ENCODE results near the gene CSRNP3. TPM values are rescaled to one million over a fixed set of nuclear protein-coding genes. Genes with fewer than 3 reads are reported as not detected.

The CSRNP3 gene
- total and polyA plus RNA-seq, 9 donors, result 5.9 to 15.6 (median 12.4) TPM

GRCh38 chr2:165466386-165466785, 3.1 kb upstream of the CSRNP3 start:
- no CpG with 5 or more reads among the region's 2 CpGs for WGBS (ENCODE audit: insufficient coverage)
- no peaks in the 10 kb centered on the region for H3K36me3 ChIP-seq (ENCODE audit: control insufficient read depth, insufficient read depth, low read length)
- H3K27me3 ChIP-seq (ENCODE audit: control insufficient read depth, insufficient read depth, low read length), result no peaks in the 10 kb centered on the region
- H3K4me3 ChIP-seq (ENCODE audit: low read length), result no peak overlapping the region
- no peak for DNase-seq
- no peaks in the 10 kb centered on the region for H3K9me3 ChIP-seq (replicated peaks; ENCODE audit: control insufficient read depth, low read depth, low read length)
- no peak overlapping the region for H3K27ac ChIP-seq (ENCODE audit: low read length)
- H3K4me1 ChIP-seq (ENCODE audit: control insufficient read depth, insufficient read depth, low read length), result no peaks in the 10 kb centered on the region

GRCh38 chr2:165467921-165468320, 1.6 kb upstream of the CSRNP3 start:
- no peaks in the 10 kb centered on the region for H3K27me3 ChIP-seq (ENCODE audit: control insufficient read depth, insufficient read depth, low read length)
- no peak overlapping the region for H3K4me3 ChIP-seq (ENCODE audit: low read length)
- no peak overlapping the region for H3K27ac ChIP-seq (ENCODE audit: low read length)
- H3K4me1 ChIP-seq (ENCODE audit: control insufficient read depth, insufficient read depth, low read length), result no peaks in the 10 kb centered on the region
- 90% methylated on average over 2 of the region's 3 CpGs for WGBS (ENCODE audit: insufficient coverage)
- no peak for DNase-seq
- no peaks in the 10 kb centered on the region for H3K9me3 ChIP-seq (replicated peaks; ENCODE audit: control insufficient read depth, low read depth, low read length)
- H3K36me3 ChIP-seq (ENCODE audit: control insufficient read depth, insufficient read depth, low read length), result no peaks in the 10 kb centered on the region

- H3K4me3 ChIP-seq (ENCODE audit: low read length), result peak overlapping the region; percentile 57
- H3K36me3 ChIP-seq (ENCODE audit: control insufficient read depth, insufficient read depth, low read length), result no peaks in the 10 kb centered on the region
- H3K4me1 ChIP-seq (ENCODE audit: control insufficient read depth, insufficient read depth, low read length), result no peaks in the 10 kb centered on the region
- no peaks in the 10 kb centered on the region for H3K27me3 ChIP-seq (ENCODE audit: control insufficient read depth, insufficient read depth, low read length)
- DNase-seq, result no peak
- H3K9me3 ChIP-seq (replicated peaks; ENCODE audit: control insufficient read depth, low read depth, low read length), result no peaks in the 10 kb centered on the region
- peak overlapping the region; percentile 37 for H3K27ac ChIP-seq (ENCODE audit: low read length)
Measured at GRCh38 chr2:165470361-165470760, 863 bp downstream of the CSRNP3 start.

- H3K27me3 ChIP-seq (ENCODE audit: control insufficient read depth, insufficient read depth, low read length), result no peaks in the 10 kb centered on the region
- peak overlapping the region; percentile 45 for H3K27ac ChIP-seq (ENCODE audit: low read length)
- H3K9me3 ChIP-seq (replicated peaks; ENCODE audit: control insufficient read depth, low read depth, low read length), result no peaks in the 10 kb centered on the region
- DNase-seq, result peak; percentile 91
- no peaks in the 10 kb centered on the region for H3K4me1 ChIP-seq (ENCODE audit: control insufficient read depth, insufficient read depth, low read length)
- WGBS (ENCODE audit: insufficient coverage), result no CpG with 5 or more reads among the region's 1 CpG
- no peak overlapping the region for H3K4me3 ChIP-seq (ENCODE audit: low read length)
- H3K36me3 ChIP-seq (ENCODE audit: control insufficient read depth, insufficient read depth, low read length), result no peaks in the 10 kb centered on the region
Measured at GRCh38 chr2:165471349-165471950, 2.0 kb downstream of the CSRNP3 start.

GRCh38 chr2:165472922-165473321, 3.4 kb downstream of the CSRNP3 start:
- H3K36me3 ChIP-seq (ENCODE audit: control insufficient read depth, insufficient read depth, low read length), result no peaks in the 10 kb centered on the region
- no peak overlapping the region for H3K4me3 ChIP-seq (ENCODE audit: low read length)
- DNase-seq, result no peak
- WGBS (ENCODE audit: insufficient coverage), result no CpG with 5 or more reads among the region's 3 CpGs
- H3K9me3 ChIP-seq (replicated peaks; ENCODE audit: control insufficient read depth, low read depth, low read length), result no peaks in the 10 kb centered on the region
- H3K27ac ChIP-seq (ENCODE audit: low read length), result no peak overlapping the region
- no peaks in the 10 kb centered on the region for H3K4me1 ChIP-seq (ENCODE audit: control insufficient read depth, insufficient read depth, low read length)
- no peaks in the 10 kb centered on the region for H3K27me3 ChIP-seq (ENCODE audit: control insufficient read depth, insufficient read depth, low read length)

GRCh38 chr2:165474619-165475276, 5.2 kb downstream of the CSRNP3 start:
- no peak overlapping the region for H3K4me3 ChIP-seq (ENCODE audit: low read length)
- no CpG with 5 or more reads among the region's 3 CpGs for WGBS (ENCODE audit: insufficient coverage)
- H3K9me3 ChIP-seq (replicated peaks; ENCODE audit: control insufficient read depth, low read depth, low read length), result no peaks in the 10 kb centered on the region
- no peaks in the 10 kb centered on the region for H3K27me3 ChIP-seq (ENCODE audit: control insufficient read depth, insufficient read depth, low read length)
- no peak overlapping the region for H3K27ac ChIP-seq (ENCODE audit: low read length)
- no peak for DNase-seq
- no peaks in the 10 kb centered on the region for H3K4me1 ChIP-seq (ENCODE audit: control insufficient read depth, insufficient read depth, low read length)
- H3K36me3 ChIP-seq (ENCODE audit: control insufficient read depth, insufficient read depth, low read length), result no peaks in the 10 kb centered on the region

- no peaks in the 10 kb centered on the region for H3K27me3 ChIP-seq (ENCODE audit: control insufficient read depth, insufficient read depth, low read length)
- H3K9me3 ChIP-seq (replicated peaks; ENCODE audit: control insufficient read depth, low read depth, low read length), result no peaks in the 10 kb centered on the region
- H3K27ac ChIP-seq (ENCODE audit: low read length), result no peak overlapping the region
- no peaks in the 10 kb centered on the region for H3K4me1 ChIP-seq (ENCODE audit: control insufficient read depth, insufficient read depth, low read length)
- WGBS (ENCODE audit: insufficient coverage), result 64% methylated on average over 3 of the region's 6 CpGs
- no peaks in the 10 kb centered on the region for H3K36me3 ChIP-seq (ENCODE audit: control insufficient read depth, insufficient read depth, low read length)
- no peak overlapping the region for H3K4me3 ChIP-seq (ENCODE audit: low read length)
- DNase-seq, result no peak
Measured at GRCh38 chr2:165475277-165476004, 5.9 kb downstream of the CSRNP3 start.

GRCh38 chr2:165479856-165480255, 10.4 kb downstream of the CSRNP3 start:
- no peaks in the 10 kb centered on the region for H3K27me3 ChIP-seq (ENCODE audit: control insufficient read depth, insufficient read depth, low read length)
- 39% methylated on average over 4 of the region's 4 CpGs for WGBS (ENCODE audit: insufficient coverage)
- H3K4me3 ChIP-seq (ENCODE audit: low read length), result no peak overlapping the region
- H3K36me3 ChIP-seq (ENCODE audit: control insufficient read depth, insufficient read depth, low read length), result no peaks in the 10 kb centered on the region
- DNase-seq, result peak; percentile 69
- H3K27ac ChIP-seq (ENCODE audit: low read length), result no peak overlapping the region
- H3K4me1 ChIP-seq (ENCODE audit: control insufficient read depth, insufficient read depth, low read length), result no peaks in the 10 kb centered on the region
- H3K9me3 ChIP-seq (replicated peaks; ENCODE audit: control insufficient read depth, low read depth, low read length), result peaks cover 16% of the 10 kb centered on the region

- no peak overlapping the region for H3K4me3 ChIP-seq (ENCODE audit: low read length)
- no peaks in the 10 kb centered on the region for H3K4me1 ChIP-seq (ENCODE audit: control insufficient read depth, insufficient read depth, low read length)
- no peaks in the 10 kb centered on the region for H3K27me3 ChIP-seq (ENCODE audit: control insufficient read depth, insufficient read depth, low read length)
- no peak overlapping the region for H3K27ac ChIP-seq (ENCODE audit: low read length)
- no peak for DNase-seq
- H3K9me3 ChIP-seq (replicated peaks; ENCODE audit: control insufficient read depth, low read depth, low read length), result no peaks in the 10 kb centered on the region
- peaks cover 9% of the 10 kb centered on the region for H3K36me3 ChIP-seq (ENCODE audit: control insufficient read depth, insufficient read depth, low read length)
- 40% methylated on average over 1 of the region's 4 CpGs for WGBS (ENCODE audit: insufficient coverage)
Measured at GRCh38 chr2:165494573-165494972, 25.1 kb downstream of the CSRNP3 start.

GRCh38 chr2:165497659-165498317, 28.3 kb downstream of the CSRNP3 start:
- H3K9me3 ChIP-seq (replicated peaks; ENCODE audit: control insufficient read depth, low read depth, low read length), result no peaks in the 10 kb centered on the region
- H3K27ac ChIP-seq (ENCODE audit: low read length), result no peak overlapping the region
- no peaks in the 10 kb centered on the region for H3K27me3 ChIP-seq (ENCODE audit: control insufficient read depth, insufficient read depth, low read length)
- H3K36me3 ChIP-seq (ENCODE audit: control insufficient read depth, insufficient read depth, low read length), result peaks cover 9% of the 10 kb centered on the region
- no peaks in the 10 kb centered on the region for H3K4me1 ChIP-seq (ENCODE audit: control insufficient read depth, insufficient read depth, low read length)
- no peak for DNase-seq
- H3K4me3 ChIP-seq (ENCODE audit: low read length), result no peak overlapping the region
- no CpG with 5 or more reads among the region's 3 CpGs for WGBS (ENCODE audit: insufficient coverage)

All from muscle of leg (tissue), 11 donors.